Testis (tissue), 2 donors: ENCODE measurements around the gene TK2.

Experiments
- CTCF ChIP-seq, 3 experiments: fragments of 450-650 bp in 2 of 3; fragments of 200-600 bp in 1 of 3; sonication (generic) in 1 of 3; IDR thresholded peaks; one replicate each; pipeline ENCODE4 v1.5.1; 2016 to 2019; ENCODE audit warnings: antibody characterized with exemption in 3 of 3, mild to moderate bottlenecking in 2 of 3, moderate library complexity in 1 of 3
- POLR2A ChIP-seq: fragments of 450-650 bp; IDR thresholded peaks from one replicate; pipeline ENCODE4 v1.6.1; 2017; ENCODE audit warnings: antibody characterized with exemption, mild to moderate bottlenecking, moderate library complexity

DNA sequence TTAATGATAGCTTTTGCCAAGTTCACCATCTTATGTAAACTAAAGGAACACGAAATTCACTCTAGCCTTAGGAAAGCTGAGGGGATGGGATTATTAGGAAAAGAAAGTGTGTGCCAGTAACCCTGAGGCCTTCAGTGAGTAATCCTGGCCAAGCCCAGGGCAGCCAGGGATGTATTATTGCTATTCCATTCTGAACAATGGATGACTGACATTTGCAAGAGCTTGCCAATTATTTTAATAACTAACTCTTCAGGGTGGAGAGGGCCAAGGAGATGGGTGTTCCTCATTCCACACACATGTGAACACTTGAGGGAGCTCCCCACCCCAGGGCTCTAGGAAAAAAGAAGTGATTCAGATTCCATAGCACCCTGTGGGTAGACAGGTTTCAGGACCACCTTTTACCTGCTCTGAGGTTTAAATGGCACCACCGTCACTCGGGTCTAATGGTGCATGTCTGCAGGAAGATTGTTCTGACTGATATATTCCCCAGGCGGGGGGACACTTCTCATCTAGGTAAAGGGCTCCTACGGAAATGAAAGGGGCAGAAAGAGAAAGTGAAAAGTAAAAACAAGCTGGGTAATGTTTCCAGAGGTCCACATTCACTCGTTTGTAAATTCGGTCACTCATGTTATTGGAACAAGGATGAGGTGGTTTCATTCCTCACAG is 41.5 kb downstream of the TK2 start:
- TF ChIP-seq CTCF (IDR thresholded peaks at IDR 0.05) (no peak), POLR2A (no peak)
